Urinary bladder (tissue), 4 donors: ENCODE results near the gene FAM174B. TPM values are rescaled to one million over a fixed set of nuclear protein-coding genes. Genes with fewer than 3 reads are reported as not detected.

Experiments used
- DNase-seq: peaks from one replicate; pipeline ENCODE4 v3.0.0-alpha.2; 2015; ENCODE audit errors: extremely low spot score
- H3K27ac ChIP-seq: one replicate; pipeline ENCODE4 v1.5.1; 2013; ENCODE audit warnings: low read depth, mild to moderate bottlenecking, moderate library complexity
- H3K36me3 ChIP-seq: one replicate; pipeline ENCODE4 v1.6.1; 2013; ENCODE audit warnings: mild to moderate bottlenecking, moderate library complexity; ENCODE audit not compliant: insufficient read depth
- H3K4me1 ChIP-seq: one replicate; pipeline ENCODE4 v1.6.1; 2013; ENCODE audit warnings: mild to moderate bottlenecking, moderate library complexity; ENCODE audit not compliant: insufficient read depth
- H3K4me3 ChIP-seq: one replicate; pipeline ENCODE4 v1.5.1; 2013; ENCODE audit warnings: low read depth, low read length
- WGBS: extraction: QIAGEN DNeasy Blood & Tissue Kit; methylation state at CpG from one replicate; pipeline ENCODE4 v1.1.7; 2013; 5-methylcytosine and 5-hydroxymethylcytosine counted together
- polyA plus RNA-seq: library from polyadenylated mRNA; stranded (reverse); fragments of 200-250 nt; gene quantifications from one replicate; pipeline ENCODE4 v1.2.3, GENCODE V29; 2013
- total RNA-seq: library from RNA; depleted of rRNA; stranded (reverse); fragments of >200 nt; gene quantifications from one replicate; pipeline ENCODE4 v1.2.3, GENCODE V29; 2014
- donor health status: healthy with polysubstance abuse.
- donor health status: healthy.

Gene FAM174B
- total and polyA plus RNA-seq, 2 donors: 12.3 to 26.1 TPM

DNA sequence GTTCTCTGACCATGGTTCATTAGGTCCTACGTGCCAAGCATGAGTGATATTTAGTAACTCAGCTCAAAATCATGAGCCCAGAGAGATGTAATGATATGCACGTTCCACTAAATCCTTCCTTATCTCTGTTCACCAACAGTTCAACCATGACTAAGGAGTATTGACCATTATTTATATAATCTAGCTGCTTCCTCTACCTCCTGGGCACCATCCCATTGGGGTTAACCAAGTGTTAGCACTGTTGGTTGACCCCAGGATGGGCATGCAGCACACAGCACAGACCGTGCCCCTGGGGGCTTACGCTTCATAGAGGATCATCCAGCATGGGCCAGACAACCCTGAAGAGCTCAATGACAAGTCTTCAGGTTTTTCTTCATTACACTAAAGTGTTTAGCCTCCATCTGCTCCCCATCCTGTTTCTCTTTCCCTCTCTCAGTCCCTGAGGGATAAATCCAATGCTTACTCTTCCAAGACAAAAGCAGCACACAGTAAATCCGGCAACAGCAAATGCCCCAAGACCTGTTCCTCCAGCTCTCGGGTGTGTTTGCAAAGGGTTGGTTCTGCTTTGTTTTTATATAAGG is 10.4 kb downstream of the FAM174B start:
- no peak for DNase-seq

DNA sequence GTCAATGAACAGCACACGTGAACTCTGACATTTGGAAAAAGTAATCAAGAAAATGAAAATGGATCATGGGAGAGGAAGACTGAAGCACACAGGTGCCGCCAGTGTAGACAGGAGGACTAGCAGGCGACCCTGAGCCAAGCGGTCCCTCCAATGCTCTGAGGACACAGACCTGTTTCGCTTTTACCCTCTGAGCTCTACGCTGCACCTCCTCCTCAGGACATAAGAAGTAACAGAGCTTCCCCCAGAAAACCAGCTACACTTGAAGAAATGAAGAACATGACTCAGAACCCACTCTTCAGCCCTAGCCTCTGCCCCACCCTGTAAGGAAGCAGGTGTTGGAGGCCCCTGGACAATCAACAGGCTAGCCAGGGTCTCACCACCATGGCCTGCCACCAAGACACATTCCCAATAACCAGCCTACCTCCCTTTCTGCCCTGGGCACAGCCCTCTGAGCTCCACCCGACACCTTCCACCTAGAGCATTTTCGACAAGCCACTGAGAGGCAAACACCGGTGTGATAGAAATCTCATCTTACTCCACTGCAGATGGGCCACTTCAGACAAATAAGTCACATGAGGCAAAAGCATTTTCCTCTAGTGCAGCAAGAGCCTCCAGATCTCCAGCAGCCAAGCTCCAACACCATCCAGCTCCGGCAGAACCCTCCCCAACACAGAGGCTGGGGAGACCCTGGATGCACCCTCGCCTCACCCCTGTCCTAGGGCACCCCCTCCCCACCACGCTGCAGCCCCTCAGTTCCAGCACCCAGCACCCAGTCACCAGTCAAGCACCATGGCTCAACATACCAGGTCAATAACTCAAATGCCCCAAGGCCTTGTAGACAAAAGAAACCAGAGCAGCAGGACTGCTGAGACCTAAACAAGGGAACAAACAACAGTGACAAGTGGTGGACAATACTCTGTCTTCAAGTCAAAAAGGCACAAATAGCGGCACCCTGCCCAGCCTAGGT is 11.4 kb downstream of the FAM174B start:
- 90% methylated on average over 13 of the region's 13 CpGs for WGBS
- Histone ChIP-seq H3K4me1 (no peaks in the 10 kb centered on the region), H3K36me3 (no peaks in the 10 kb centered on the region), H3K4me3 (no peak overlapping the region), H3K27ac (peak overlapping the region; percentile 69)
- DNase-seq: no peak

More for the DNA sequence above, 10.4 kb downstream of the FAM174B start:
- no peaks in the 10 kb centered on the region for H3K36me3 ChIP-seq
- 78% methylated on average over 6 of the region's 6 CpGs for WGBS
- H3K4me1 ChIP-seq: no peaks in the 10 kb centered on the region
- H3K4me3 ChIP-seq: no peak overlapping the region
- H3K27ac ChIP-seq: peak overlapping the region; percentile 84

GRCh38 chr15:92638709-92639365 is 16.7 kb downstream of the FAM174B start:
- WGBS: 87% methylated on average over 15 of the region's 15 CpGs
- no peak for DNase-seq
- H3K4me3 ChIP-seq: no peak overlapping the region
- H3K27ac ChIP-seq: peak overlapping the region; percentile 63
- H3K36me3 ChIP-seq: no peaks in the 10 kb centered on the region
- H3K4me1 ChIP-seq: peaks cover 3% of the 10 kb centered on the region

- peak overlapping the region; percentile 63 for H3K27ac ChIP-seq
- H3K4me3 ChIP-seq: no peak overlapping the region
- DNase-seq: no peak
- no peaks in the 10 kb centered on the region for H3K36me3 ChIP-seq
- WGBS: 35% methylated on average over 9 of the region's 9 CpGs
- peaks cover 3% of the 10 kb centered on the region for H3K4me1 ChIP-seq
Measured at GRCh38 chr15:92638291-92638708, 17.3 kb downstream of the FAM174B start.

GRCh38 chr15:92637626-92638025 is 17.9 kb downstream of the FAM174B start:
- no peak for DNase-seq
- Histone ChIP-seq H3K27ac (peak overlapping the region; percentile 55), H3K4me3 (no peak overlapping the region), H3K36me3 (no peaks in the 10 kb centered on the region), H3K4me1 (peaks cover 3% of the 10 kb centered on the region)
- 81% methylated on average over 7 of the region's 7 CpGs for WGBS

GRCh38 chr15:92636908-92637481 is 18.6 kb downstream of the FAM174B start:
- no peaks in the 10 kb centered on the region for H3K36me3 ChIP-seq
- H3K4me1 ChIP-seq: peaks cover 3% of the 10 kb centered on the region
- 90% methylated on average over 6 of the region's 6 CpGs for WGBS
- H3K4me3 ChIP-seq: no peak overlapping the region
- no peak for DNase-seq
- H3K27ac ChIP-seq: peak overlapping the region; percentile 54

DNA sequence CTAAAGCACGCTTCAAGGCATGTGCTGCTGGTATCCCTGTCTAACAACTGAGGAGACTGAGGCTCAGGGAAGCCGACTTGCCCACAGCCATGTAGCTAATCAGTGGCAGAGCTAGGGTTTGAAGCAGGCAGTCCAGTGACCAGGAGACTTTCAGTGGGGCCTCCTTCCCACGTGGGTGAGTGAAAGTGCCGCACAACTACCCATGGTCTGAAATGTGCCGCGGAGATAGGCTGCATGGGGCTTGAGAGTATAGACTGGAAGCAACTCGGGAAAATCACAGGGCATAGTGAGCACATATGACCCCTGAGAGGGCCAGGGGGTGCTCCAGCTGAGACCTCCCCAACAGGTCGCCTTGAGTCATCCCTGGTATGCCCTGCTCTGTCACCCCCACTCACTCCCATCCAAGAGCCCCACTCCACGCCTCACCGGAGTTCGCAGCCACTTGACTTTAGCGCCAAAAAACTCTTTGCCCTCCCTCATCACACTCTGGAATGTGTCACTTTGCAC is 19.1 kb downstream of the FAM174B start:
- peaks cover 3% of the 10 kb centered on the region for H3K4me1 ChIP-seq
- WGBS: 95% methylated on average over 12 of the region's 12 CpGs
- H3K27ac ChIP-seq: no peak overlapping the region
- H3K4me3 ChIP-seq: no peak overlapping the region
- no peaks in the 10 kb centered on the region for H3K36me3 ChIP-seq
- no peak for DNase-seq

DNA sequence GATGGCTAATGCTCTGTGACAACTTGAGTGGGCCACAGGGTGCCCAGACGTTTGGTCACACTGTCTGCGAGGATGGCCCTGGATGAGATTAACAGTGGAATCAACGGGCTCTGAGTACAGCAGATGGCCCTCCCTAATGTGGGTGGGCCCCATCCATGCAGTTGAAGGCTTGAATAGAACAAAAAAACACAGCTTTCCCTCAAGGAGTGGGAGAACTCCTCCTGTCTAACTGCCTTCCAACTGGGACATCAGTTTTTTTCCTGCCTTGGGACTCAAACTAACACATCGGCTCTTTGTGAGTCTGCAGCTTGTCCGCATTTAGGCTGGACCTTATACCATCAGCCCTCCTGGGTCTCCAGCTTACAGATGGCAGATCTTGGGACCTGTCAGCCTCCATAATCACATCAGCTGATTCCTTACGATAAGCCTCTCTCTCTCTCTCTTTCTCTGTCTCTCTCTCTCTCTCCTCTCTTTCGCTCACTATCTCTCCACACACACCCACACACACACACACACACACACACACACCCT is 20.8 kb downstream of the FAM174B start:
- DNase-seq: no peak
- Histone ChIP-seq H3K4me1 (peaks cover 3% of the 10 kb centered on the region), H3K27ac (no peak overlapping the region), H3K4me3 (no peak overlapping the region), H3K36me3 (no peaks in the 10 kb centered on the region)
- WGBS: 77% methylated on average over 7 of the region's 7 CpGs

GRCh38 chr15:92634060-92634459 is 21.5 kb downstream of the FAM174B start:
- no peak for DNase-seq
- no peak overlapping the region for H3K4me3 ChIP-seq
- H3K36me3 ChIP-seq: no peaks in the 10 kb centered on the region
- H3K4me1 ChIP-seq: peaks cover 3% of the 10 kb centered on the region
- H3K27ac ChIP-seq: no peak overlapping the region
- WGBS: 73% methylated on average over 4 of the region's 4 CpGs

DNA sequence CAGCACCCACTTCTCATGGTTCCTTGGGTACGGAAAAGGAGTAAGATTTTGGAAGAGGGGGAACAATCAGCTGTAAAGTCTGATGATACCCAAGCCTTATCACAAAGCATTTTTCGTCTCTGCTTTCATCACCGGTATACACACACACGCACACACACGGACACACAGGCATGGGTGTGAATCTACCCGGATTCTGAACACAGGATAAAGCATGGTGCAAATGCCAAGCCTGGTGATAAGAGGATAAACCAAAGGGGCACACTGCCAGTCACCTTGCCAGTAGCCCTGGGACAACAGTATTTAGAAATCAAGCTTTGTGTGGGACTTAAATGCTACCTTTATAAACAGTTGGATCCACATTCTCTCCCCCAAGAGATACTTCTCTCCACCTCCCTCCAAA is 22.2 kb downstream of the FAM174B start:
- Histone ChIP-seq H3K4me3 (no peak overlapping the region), H3K36me3 (no peaks in the 10 kb centered on the region), H3K4me1 (peaks cover 3% of the 10 kb centered on the region), H3K27ac (no peak overlapping the region)
- DNase-seq: no peak
- 88% methylated on average over 6 of the region's 6 CpGs for WGBS

DNA sequence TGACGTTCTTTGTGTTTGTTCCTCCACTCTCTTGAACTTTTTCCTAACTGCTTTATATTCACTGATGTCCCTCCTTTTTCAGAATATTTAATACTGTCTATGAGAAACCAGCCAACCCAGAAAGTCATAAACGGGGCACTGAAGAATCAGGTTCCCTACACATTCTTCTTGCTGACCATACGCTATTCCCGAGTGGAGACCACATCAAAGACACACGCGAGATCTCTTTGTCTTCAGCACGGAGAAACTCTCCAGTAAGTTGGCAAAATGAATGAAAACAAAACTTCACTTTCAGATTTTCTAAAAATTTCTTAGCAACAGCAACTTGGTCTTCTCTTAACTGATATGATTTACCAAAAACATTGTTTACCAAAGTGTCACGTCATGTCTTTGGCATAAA is 22.6 kb downstream of the FAM174B start:
- H3K4me3 ChIP-seq: no peak overlapping the region
- DNase-seq: no peak
- no peak overlapping the region for H3K27ac ChIP-seq
- H3K36me3 ChIP-seq: no peaks in the 10 kb centered on the region
- H3K4me1 ChIP-seq: peaks cover 3% of the 10 kb centered on the region
- 89% methylated on average over 8 of the region's 8 CpGs for WGBS

DNA sequence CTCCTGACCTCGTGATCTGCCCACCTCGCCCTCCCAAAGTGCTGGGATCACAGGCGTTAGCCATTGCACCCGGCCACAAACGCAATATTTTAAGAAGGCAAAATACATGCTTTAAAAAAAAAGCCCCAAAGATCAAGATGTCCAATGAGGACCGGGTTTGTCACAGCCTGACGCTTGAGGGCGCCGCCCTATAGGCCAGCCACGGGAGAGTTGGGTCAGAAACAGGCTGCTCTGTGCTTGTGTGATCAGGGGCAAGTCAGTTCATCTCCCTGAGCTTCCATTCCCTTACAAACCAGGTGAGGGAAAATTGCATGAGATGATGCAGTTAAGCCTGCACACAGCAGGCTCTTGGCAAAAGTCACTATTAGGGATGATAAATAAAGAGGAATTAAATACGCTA is 23.9 kb downstream of the FAM174B start:
- H3K27ac ChIP-seq: no peak overlapping the region
- no peak overlapping the region for H3K4me3 ChIP-seq
- H3K4me1 ChIP-seq: peaks cover 1% of the 10 kb centered on the region
- WGBS: 90% methylated on average over 11 of the region's 11 CpGs
- H3K36me3 ChIP-seq: no peaks in the 10 kb centered on the region
- no peak for DNase-seq

- WGBS: 93% methylated on average over 11 of the region's 11 CpGs
- no peak overlapping the region for H3K27ac ChIP-seq
Measured at GRCh38 chr15:92629975-92630626, 25.5 kb downstream of the FAM174B start.

More at GRCh38 chr15:92629975-92630626, 25.5 kb downstream of the FAM174B start:
- H3K36me3 ChIP-seq: no peaks in the 10 kb centered on the region
- DNase-seq: no peak
- no peak overlapping the region for H3K4me3 ChIP-seq
- H3K4me1 ChIP-seq: no peaks in the 10 kb centered on the region
